ENCODE data around the gene CAMK2N1. TPM values are rescaled to one million over a fixed set of nuclear protein-coding genes. Genes with fewer than 3 reads are reported as not detected.
A peak's percentile ranks its signal among the peaks of the same experiment; 100 is the strongest.

The CAMK2N1 gene
- total RNA-seq, 1 donor from 2014 or later, result 42.6 TPM

- Histone ChIP-seq H3K4me3 (ENCODE audit: low read depth, low read length) (no peak overlapping the region), H3K36me3 (ENCODE audit: control insufficient read depth, insufficient read depth, low read length) (no peaks in the 10 kb centered on the region), H3K27me3 (ENCODE audit: control insufficient read depth, insufficient read depth, low read length) (no peaks in the 10 kb centered on the region)
- TF ChIP-seq CTCF (IDR thresholded peaks at IDR 0.05; ENCODE audit: insufficient read depth, low read length, poor library complexity, severe bottlenecking), result peak; percentile 90
- DNase-seq (ENCODE audit: low read depth), result no peak
Observed at GRCh38 chr1:20493839-20494608, 8.0 kb upstream of the CAMK2N1 start.

GRCh38 chr1:20493309-20493708 is 7.3 kb upstream of the CAMK2N1 start:
- no peaks in the 10 kb centered on the region for H3K27me3 ChIP-seq (ENCODE audit: control insufficient read depth, insufficient read depth, low read length)
- no peak for DNase-seq (ENCODE audit: low read depth)
- TF ChIP-seq CTCF (IDR thresholded peaks at IDR 0.05; ENCODE audit: insufficient read depth, low read length, poor library complexity, severe bottlenecking), result no peak
- H3K4me3 ChIP-seq (ENCODE audit: low read depth, low read length), result no peak overlapping the region
- no peaks in the 10 kb centered on the region for H3K36me3 ChIP-seq (ENCODE audit: control insufficient read depth, insufficient read depth, low read length)

DNA sequence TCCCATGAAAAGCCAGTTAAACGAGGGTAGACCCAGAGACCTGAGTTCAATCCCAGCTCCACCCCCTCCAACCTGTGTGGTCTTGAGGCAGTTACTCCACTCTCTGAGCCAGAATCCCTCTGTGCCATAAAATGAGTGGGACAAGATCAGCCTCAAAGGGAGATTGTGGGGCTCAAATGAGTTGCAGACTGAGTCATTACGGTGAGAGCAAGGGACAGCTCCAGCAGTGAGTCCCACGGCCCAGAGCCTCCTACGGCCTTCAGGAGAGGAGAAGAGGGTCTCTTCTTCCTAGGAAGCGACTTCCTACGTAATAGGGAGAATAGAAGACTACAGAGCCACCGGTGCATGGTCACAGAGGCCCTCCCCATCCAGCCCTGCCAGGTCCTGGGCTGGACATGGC is 6.7 kb upstream of the CAMK2N1 start:
- no peak overlapping the region for H3K4me3 ChIP-seq (ENCODE audit: low read depth, low read length)
- no peak for TF ChIP-seq CTCF (IDR thresholded peaks at IDR 0.05; ENCODE audit: insufficient read depth, low read length, poor library complexity, severe bottlenecking)
- DNase-seq (ENCODE audit: low read depth), result no peak
- no peaks in the 10 kb centered on the region for H3K27me3 ChIP-seq (ENCODE audit: control insufficient read depth, insufficient read depth, low read length)
- no peaks in the 10 kb centered on the region for H3K36me3 ChIP-seq (ENCODE audit: control insufficient read depth, insufficient read depth, low read length)

GRCh38 chr1:20491866-20492265 is 5.9 kb upstream of the CAMK2N1 start:
- TF ChIP-seq CTCF (IDR thresholded peaks at IDR 0.05; ENCODE audit: insufficient read depth, low read length, poor library complexity, severe bottlenecking), result no peak
- Histone ChIP-seq H3K4me3 (ENCODE audit: low read depth, low read length) (no peak overlapping the region), H3K36me3 (ENCODE audit: control insufficient read depth, insufficient read depth, low read length) (no peaks in the 10 kb centered on the region), H3K27me3 (ENCODE audit: control insufficient read depth, insufficient read depth, low read length) (no peaks in the 10 kb centered on the region)
- no peak for DNase-seq (ENCODE audit: low read depth)

GRCh38 chr1:20491178-20491577 is 5.2 kb upstream of the CAMK2N1 start:
- no peak for TF ChIP-seq CTCF (IDR thresholded peaks at IDR 0.05; ENCODE audit: insufficient read depth, low read length, poor library complexity, severe bottlenecking)
- Histone ChIP-seq H3K4me3 (ENCODE audit: low read depth, low read length) (no peak overlapping the region), H3K27me3 (ENCODE audit: control insufficient read depth, insufficient read depth, low read length) (no peaks in the 10 kb centered on the region), H3K36me3 (ENCODE audit: control insufficient read depth, insufficient read depth, low read length) (no peaks in the 10 kb centered on the region)
- DNase-seq (ENCODE audit: low read depth), result no peak

GRCh38 chr1:20487236-20487590 is 1.2 kb upstream of the CAMK2N1 start:
- TF ChIP-seq CTCF (IDR thresholded peaks at IDR 0.05; ENCODE audit: insufficient read depth, low read length, poor library complexity, severe bottlenecking), result no peak
- no peak overlapping the region for H3K4me3 ChIP-seq (ENCODE audit: low read depth, low read length)
- no peak for DNase-seq (ENCODE audit: low read depth)

More at GRCh38 chr1:20487236-20487590, 1.2 kb upstream of the CAMK2N1 start:
- Histone ChIP-seq H3K36me3 (ENCODE audit: control insufficient read depth, insufficient read depth, low read length) (no peaks in the 10 kb centered on the region), H3K27me3 (ENCODE audit: control insufficient read depth, insufficient read depth, low read length) (no peaks in the 10 kb centered on the region)
